ENCODE data around the gene RNF214. TPM values are rescaled to one million over a fixed set of nuclear protein-coding genes. Genes with fewer than 3 reads are reported as not detected.

Gene RNF214
- total and polyA plus RNA-seq, 2 of the 4 experiments (the other 2 are of a cell fraction) = 7.9 to 14.8 TPM

DNA sequence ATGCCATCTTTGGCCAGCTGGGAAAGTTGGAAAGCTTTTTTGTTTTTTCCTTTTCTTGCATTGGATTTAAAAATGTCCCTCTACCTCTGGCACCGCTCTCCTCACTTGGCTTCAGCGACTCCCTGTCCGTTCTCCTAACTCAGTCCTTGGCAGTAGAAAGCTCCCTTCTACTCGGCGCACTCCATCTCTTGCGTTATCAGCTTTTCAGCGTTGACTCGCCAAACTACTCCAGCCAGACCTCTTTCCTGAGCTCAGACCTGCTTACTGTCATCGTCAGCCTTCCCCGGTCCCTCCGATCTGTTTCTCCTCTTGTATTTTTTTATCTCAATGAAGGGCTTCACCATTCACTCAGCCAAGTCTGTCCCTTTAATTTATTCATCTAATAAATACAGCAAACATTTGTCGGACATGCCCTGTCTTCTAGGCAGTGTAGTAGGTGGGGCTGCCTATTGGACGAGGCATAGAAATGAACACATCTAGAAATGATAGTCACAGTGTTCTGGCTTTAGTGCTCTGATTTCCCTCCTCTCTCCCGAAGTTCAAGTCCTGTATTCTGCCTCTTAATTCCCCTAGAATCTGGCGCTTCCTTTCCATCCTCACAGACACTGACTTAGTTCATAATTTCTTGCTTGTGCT, 96.0 kb downstream of the RNF214 start:
- CTCF ChIA-PET = interaction anchor here (0.6 to 1.0 kb wide), 2 partner anchors 9 to 12 kb away, joined by 3 to 7 read pairs; no protein-coding TSS in a partner anchor
- Histone ChIP-seq H3K9me1 (ENCODE audit: insufficient read depth, low read length) (peaks cover 10% of the 10 kb centered on the region), H4K20me1 (ENCODE audit: insufficient read depth, low read length) (no peaks in the 10 kb centered on the region), H2BK120ac (ENCODE audit: low read depth, low read length) (no peak overlapping the region), H2BK5ac (ENCODE audit: low read depth, low read length, poor library complexity, severe bottlenecking) (peak overlapping the region; percentile 18), H4K5ac (ENCODE audit: low read depth, low read length) (no peak overlapping the region), H2BK20ac (ENCODE audit: low read depth, low read length) (no peak overlapping the region), H3K36me3 (ENCODE audit: control insufficient read depth, insufficient read depth, low read length) (no peaks in the 10 kb centered on the region), H2BK15ac (ENCODE audit: low read depth, low read length) (no peak overlapping the region), H2AK9ac (replicated peaks; ENCODE audit: low read depth, low read length, poor library complexity) (peak overlapping the region; percentile 18), H3K27ac (ENCODE audit: insufficient read depth, low read length) (peak overlapping the region; percentile 69), H3K56ac (ENCODE audit: extremely low read depth, insufficient read depth, low read length) (peak overlapping the region; percentile 63), H3K18ac (ENCODE audit: low read depth, low read length) (no peak overlapping the region), H3K9ac (ENCODE audit: low read depth, low read length) (peak overlapping the region; percentile 81), H4K8ac (ENCODE audit: low read depth in 2 of 2, low read length in 2 of 2) (peak overlapping the region; percentile 7 to 23; a peak in 2 of 4 replicates), H2AK5ac (ENCODE audit: low read depth, low read length) (peak overlapping the region; percentile 39), H3K4me1 (ENCODE audit: control insufficient read depth, insufficient read depth, low read length) (peaks cover 6% of the 10 kb centered on the region), H3K4me3 (ENCODE audit: insufficient read depth, low read depth, low read length) (peak overlapping the region; percentile 62), H4K91ac (ENCODE audit: insufficient read depth, low read depth, low read length) (peak overlapping the region; percentile 35), H3K14ac (replicated peaks; ENCODE audit: low read depth, low read length) (peak overlapping the region; percentile 55), H2AFZ (replicated peaks; ENCODE audit: low read length, poor library complexity) (peak overlapping the region; percentile 94), H3K27me3 (ENCODE audit: control insufficient read depth, insufficient read depth, low read length) (no peaks in the 10 kb centered on the region), H3K4ac (ENCODE audit: low read depth, low read length) (peak overlapping the region; percentile 64), H3K9me3 (ENCODE audit: control insufficient read depth, insufficient read depth, low read length) (no peaks in the 10 kb centered on the region), H3K79me1 (ENCODE audit: low read depth in 1 of 2, low read length in 2 of 2) (peaks cover 21 to 41% of the 10 kb centered on the region in 2 experiments), H3K4me2 (ENCODE audit: low read depth, low read length) (peak overlapping the region; percentile 76), H3K23ac (ENCODE audit: low read depth, low read length) (peak overlapping the region; percentile 87)
- WGBS, 2 experiments (ENCODE audit: extremely low coverage in 2 of 2, insufficient read length in 1 of 2) = 2% methylated on average over 11 of the region's 15 CpGs; no CpG with 5 or more reads in 1 of the 2 experiments
- POLR2A ChIA-PET (ENCODE audit: unreplicated experiment) = no interaction called here
- ATAC-seq (ENCODE audit: low read depth) = peak; percentile 36
- DNase-seq = peak; percentile 58
- in situ Hi-C loops (cut with MboI; ENCODE audit: low sequenced_read_pairs) = no loop called here
- TF ChIP-seq RCOR1 (IDR thresholded peaks at IDR 0.05; ENCODE audit: insufficient replicate concordance, low read length) (no peak), CEBPB (IDR thresholded peaks at IDR 0.05; ENCODE audit: low read depth, low read length) (peak; percentile 19; the same call in 1 of the 2 replicates), MXI1 (IDR thresholded peaks at IDR 0.05; ENCODE audit: borderline replicate concordance, low read depth, low read length) (0 out of 2 replicates have a peak, but pooled peaks have one; percentile 16)
- intact Hi-C loops (cut with micrococcal nuclease) = no loop called here
- TSS peak; percentile 53 for BruUV-seq (replicated peaks)
- dilution Hi-C loops (cut with HindIII; ENCODE audit: low sequenced_read_pairs, unreplicated experiment) = no loop called here
